ENCODE results near the gene AQP10.
"Not testable (repeated sequence)": the region's sequence is repeated elsewhere in the genome, so short reads cannot be mapped to it uniquely, and the experiment has no call there.

The AQP10 gene

GRCh38 chr1:154329551-154330131 lies 8.7 kb downstream of the AQP10 start:
- Histone ChIP-seq H3K27ac (ENCODE audit: low read depth, low read length) (no peak overlapping the region), H3K36me3 (ENCODE audit: control insufficient read depth in 1 of 2, insufficient read depth in 2 of 2, low read length in 2 of 2) (peaks cover 0 to 15% of the 10 kb centered on the region in 2 donors), H3K4me1 (ENCODE audit: control insufficient read depth in 1 of 2, insufficient read depth in 2 of 2, low read length in 2 of 2) (peaks cover 43 to 55% of the 10 kb centered on the region in 2 donors), H3K4me3 (ENCODE audit: low read depth in 1 of 2, low read length in 2 of 2) (peak overlapping the region; percentile 49 to 54), H3K9ac (ENCODE audit: low read depth in 1 of 2, low read length in 2 of 2) (no peak overlapping the region), H3K27me3 (ENCODE audit: control insufficient read depth in 1 of 2, insufficient read depth in 2 of 2, low read length in 2 of 2) (peaks cover 13 to 19% of the 10 kb centered on the region in 2 donors), H3K9me3 (ENCODE audit: control insufficient read depth in 1 of 2, low read length in 2 of 2) (no peaks in the 10 kb centered on the region)

- peaks cover 49 to 62% of the 10 kb centered on the region in 2 donors for H3K4me1 ChIP-seq (ENCODE audit: control insufficient read depth in 1 of 2, insufficient read depth in 2 of 2, low read length in 2 of 2)
Measured at GRCh38 chr1:154330669-154331068, 9.8 kb downstream of the AQP10 start.

GRCh38 chr1:154334079-154335024 lies 13.5 kb downstream of the AQP10 start:
- Histone ChIP-seq H3K27ac (ENCODE audit: low read depth, low read length) (no peak overlapping the region), H3K4me3 (ENCODE audit: low read depth in 1 of 2, low read length in 2 of 2) (no peak overlapping the region), H3K36me3 (ENCODE audit: control insufficient read depth in 1 of 2, insufficient read depth in 2 of 2, low read length in 2 of 2) (peaks cover 0 to 26% of the 10 kb centered on the region in 2 donors), H3K27me3 (ENCODE audit: control insufficient read depth in 1 of 2, insufficient read depth in 2 of 2, low read length in 2 of 2) (peaks cover 0 to under 1% of the 10 kb centered on the region in 2 donors), H3K4me1 (ENCODE audit: control insufficient read depth in 1 of 2, insufficient read depth in 2 of 2, low read length in 2 of 2) (peaks cover 28 to 33% of the 10 kb centered on the region in 2 donors), H3K9me3 (ENCODE audit: control insufficient read depth in 1 of 2, low read length in 2 of 2) (no peaks in the 10 kb centered on the region), H3K9ac (ENCODE audit: low read depth in 1 of 2, low read length in 2 of 2) (peak overlapping the region in 1 of 2 donors; percentile 12)

More at GRCh38 chr1:154330669-154331068, 9.8 kb downstream of the AQP10 start:
- no peak overlapping the region for H3K27ac ChIP-seq (ENCODE audit: low read depth, low read length)
- H3K9me3 ChIP-seq (ENCODE audit: control insufficient read depth in 1 of 2, low read length in 2 of 2): no peaks in the 10 kb centered on the region
- peaks cover 0 to 15% of the 10 kb centered on the region in 2 donors for H3K36me3 ChIP-seq (ENCODE audit: control insufficient read depth in 1 of 2, insufficient read depth in 2 of 2, low read length in 2 of 2)
- peaks cover 13% of the 10 kb centered on the region in 2 donors for H3K27me3 ChIP-seq (ENCODE audit: control insufficient read depth in 1 of 2, insufficient read depth in 2 of 2, low read length in 2 of 2)
- no peak overlapping the region for H3K4me3 ChIP-seq (ENCODE audit: low read depth in 1 of 2, low read length in 2 of 2)
- H3K9ac ChIP-seq (ENCODE audit: low read depth in 1 of 2, low read length in 2 of 2): no peak overlapping the region

- Histone ChIP-seq H3K4me1 (ENCODE audit: control insufficient read depth in 1 of 2, insufficient read depth in 2 of 2, low read length in 2 of 2) (peaks cover 24 to 25% of the 10 kb centered on the region in 2 donors), H3K27ac (ENCODE audit: low read depth, low read length) (no peak overlapping the region), H3K9me3 (ENCODE audit: control insufficient read depth in 1 of 2, low read length in 2 of 2) (no peaks in the 10 kb centered on the region), H3K9ac (ENCODE audit: low read depth in 1 of 2, low read length in 2 of 2) (peak overlapping the region in 1 of 2 donors; percentile 12), H3K4me3 (ENCODE audit: low read depth in 1 of 2, low read length in 2 of 2) (no peak overlapping the region), H3K27me3 (ENCODE audit: control insufficient read depth in 1 of 2, insufficient read depth in 2 of 2, low read length in 2 of 2) (no peaks in the 10 kb centered on the region), H3K36me3 (ENCODE audit: control insufficient read depth in 1 of 2, insufficient read depth in 2 of 2, low read length in 2 of 2) (peaks cover 2 to 32% of the 10 kb centered on the region in 2 donors)
Measured at GRCh38 chr1:154335025-154335714, 14.3 kb downstream of the AQP10 start.

- H3K4me1 ChIP-seq (ENCODE audit: control insufficient read depth in 1 of 2, insufficient read depth in 2 of 2, low read length in 2 of 2): peaks cover 24 to 27% of the 10 kb centered on the region in 2 donors
- H3K27me3 ChIP-seq (ENCODE audit: control insufficient read depth in 1 of 2, insufficient read depth in 2 of 2, low read length in 2 of 2): no peaks in the 10 kb centered on the region
- no peak overlapping the region for H3K9ac ChIP-seq (ENCODE audit: low read depth in 1 of 2, low read length in 2 of 2)
- peaks cover 3 to 36% of the 10 kb centered on the region in 2 donors for H3K36me3 ChIP-seq (ENCODE audit: control insufficient read depth in 1 of 2, insufficient read depth in 2 of 2, low read length in 2 of 2)
- peak overlapping the region in 1 of 2 donors; percentile 25 for H3K4me3 ChIP-seq (ENCODE audit: low read depth in 1 of 2, low read length in 2 of 2)
- no peak overlapping the region for H3K27ac ChIP-seq (ENCODE audit: low read depth, low read length)
- H3K9me3 ChIP-seq (ENCODE audit: control insufficient read depth in 1 of 2, low read length in 2 of 2): no peaks in the 10 kb centered on the region
Measured at GRCh38 chr1:154337253-154337894, 16.5 kb downstream of the AQP10 start.

GRCh38 chr1:154338875-154339274 lies 18.0 kb downstream of the AQP10 start:
- Histone ChIP-seq H3K9me3 (ENCODE audit: control insufficient read depth in 1 of 2, low read length in 2 of 2) (no peaks in the 10 kb centered on the region), H3K27me3 (ENCODE audit: control insufficient read depth in 1 of 2, insufficient read depth in 2 of 2, low read length in 2 of 2) (no peaks in the 10 kb centered on the region), H3K36me3 (ENCODE audit: control insufficient read depth in 1 of 2, insufficient read depth in 2 of 2, low read length in 2 of 2) (peaks cover 3 to 50% of the 10 kb centered on the region in 2 donors), H3K4me3 (ENCODE audit: low read depth in 1 of 2, low read length in 2 of 2) (no peak overlapping the region), H3K27ac (ENCODE audit: low read depth, low read length) (no peak overlapping the region), H3K9ac (ENCODE audit: low read depth in 1 of 2, low read length in 2 of 2) (no peak overlapping the region), H3K4me1 (ENCODE audit: control insufficient read depth in 1 of 2, insufficient read depth in 2 of 2, low read length in 2 of 2) (peaks cover 27 to 30% of the 10 kb centered on the region in 2 donors)

- H3K27ac ChIP-seq (ENCODE audit: low read depth, low read length); H3K27me3 ChIP-seq (ENCODE audit: control insufficient read depth in 1 of 2, insufficient read depth in 2 of 2, low read length in 2 of 2); H3K9ac ChIP-seq (ENCODE audit: low read depth in 1 of 2, low read length in 2 of 2); H3K4me3 ChIP-seq (ENCODE audit: low read depth in 1 of 2, low read length in 2 of 2); H3K9me3 ChIP-seq (ENCODE audit: control insufficient read depth in 1 of 2, low read length in 2 of 2): not testable (repeated sequence)
- Histone ChIP-seq H3K36me3 (ENCODE audit: control insufficient read depth in 1 of 2, insufficient read depth in 2 of 2, low read length in 2 of 2) (peaks cover 16 to 70% of the 10 kb centered on the region in 2 donors), H3K4me1 (ENCODE audit: control insufficient read depth in 1 of 2, insufficient read depth in 2 of 2, low read length in 2 of 2) (peaks cover 14 to 16% of the 10 kb centered on the region in 2 donors)
Measured at GRCh38 chr1:154341366-154341765, 20.5 kb downstream of the AQP10 start.

GRCh38 chr1:154342132-154342531 lies 21.2 kb downstream of the AQP10 start:
- Histone ChIP-seq H3K27ac (ENCODE audit: low read depth, low read length) (no peak overlapping the region), H3K27me3 (ENCODE audit: control insufficient read depth in 1 of 2, insufficient read depth in 2 of 2, low read length in 2 of 2) (no peaks in the 10 kb centered on the region)

GRCh38 chr1:154342836-154343472 lies 22.1 kb downstream of the AQP10 start:
- Histone ChIP-seq H3K27ac (ENCODE audit: low read depth, low read length) (no peak overlapping the region), H3K36me3 (ENCODE audit: control insufficient read depth in 1 of 2, insufficient read depth in 2 of 2, low read length in 2 of 2) (peaks cover 18 to 71% of the 10 kb centered on the region in 2 donors)

More at GRCh38 chr1:154342132-154342531, 21.2 kb downstream of the AQP10 start:
- no peak overlapping the region for H3K9ac ChIP-seq (ENCODE audit: low read depth in 1 of 2, low read length in 2 of 2)
- H3K4me3 ChIP-seq (ENCODE audit: low read depth in 1 of 2, low read length in 2 of 2): no peak overlapping the region
- no peaks in the 10 kb centered on the region for H3K9me3 ChIP-seq (ENCODE audit: control insufficient read depth in 1 of 2, low read length in 2 of 2)
- H3K36me3 ChIP-seq (ENCODE audit: control insufficient read depth in 1 of 2, insufficient read depth in 2 of 2, low read length in 2 of 2): peaks cover 18 to 75% of the 10 kb centered on the region in 2 donors
- peaks cover 14 to 16% of the 10 kb centered on the region in 2 donors for H3K4me1 ChIP-seq (ENCODE audit: control insufficient read depth in 1 of 2, insufficient read depth in 2 of 2, low read length in 2 of 2)

More at GRCh38 chr1:154342836-154343472, 22.1 kb downstream of the AQP10 start:
- Histone ChIP-seq H3K4me3 (ENCODE audit: low read depth in 1 of 2, low read length in 2 of 2) (no peak overlapping the region), H3K4me1 (ENCODE audit: control insufficient read depth in 1 of 2, insufficient read depth in 2 of 2, low read length in 2 of 2) (peaks cover 10 to 13% of the 10 kb centered on the region in 2 donors), H3K9ac (ENCODE audit: low read depth in 1 of 2, low read length in 2 of 2) (no peak overlapping the region), H3K27me3 (ENCODE audit: control insufficient read depth in 1 of 2, insufficient read depth in 2 of 2, low read length in 2 of 2) (no peaks in the 10 kb centered on the region), H3K9me3 (ENCODE audit: control insufficient read depth in 1 of 2, low read length in 2 of 2) (no peaks in the 10 kb centered on the region)

All from duodenal mucosa (tissue), 2 donors.